ENCODE measurements around the gene WNT9A.

DNA sequence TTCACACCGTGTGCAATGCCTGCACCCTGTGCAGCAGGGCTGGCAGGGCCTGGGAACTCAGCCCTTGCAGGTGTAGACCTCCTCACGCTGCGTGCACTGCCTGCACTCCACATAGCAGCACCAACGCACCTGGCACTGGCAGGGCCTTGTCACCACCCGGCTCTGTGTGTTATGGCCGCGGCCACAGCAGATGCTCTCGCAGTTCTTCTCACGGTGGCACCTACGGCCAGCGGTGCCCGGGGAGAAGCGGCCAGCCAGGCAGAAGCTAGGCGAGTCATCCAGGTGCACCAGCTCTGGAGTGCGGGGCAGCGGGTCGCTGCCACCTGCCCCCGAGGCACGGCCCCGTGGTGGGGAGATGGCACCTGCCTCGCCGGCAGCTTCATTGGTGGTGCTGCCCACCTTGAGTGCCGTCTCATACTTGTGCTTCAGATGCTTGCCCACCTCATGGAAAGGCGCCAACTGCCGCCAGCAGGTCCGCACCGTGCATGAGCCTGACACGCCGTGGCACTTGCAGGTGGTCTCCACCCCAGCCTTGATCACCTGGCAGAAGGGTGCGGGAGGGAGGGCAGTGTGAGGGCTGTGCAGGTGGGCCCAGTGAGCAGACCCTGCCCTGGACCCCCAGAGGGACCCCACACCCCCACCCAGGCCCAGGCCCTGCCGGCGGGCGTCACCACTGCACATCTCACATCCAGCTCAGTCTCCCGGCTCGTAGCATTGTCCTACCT, 26.1 kb downstream of the WNT9A start:
- TF ChIP-seq TOX (CRISPR knock-in tag; IDR thresholded peaks at IDR 0.05; ENCODE audit: borderline replicate concordance) (no peak), RARB (CRISPR knock-in tag; IDR thresholded peaks at IDR 0.05) (no peak), TCF4 (CRISPR knock-in tag; IDR thresholded peaks at IDR 0.05; ENCODE audit: borderline replicate concordance) (no peak), CSDC2 (CRISPR knock-in tag; IDR thresholded peaks at IDR 0.05) (no peak), PPARA (CRISPR knock-in tag; IDR thresholded peaks at IDR 0.05; ENCODE audit: borderline replicate concordance) (no peak)
- TF ChIP-seq, protein P1, sequence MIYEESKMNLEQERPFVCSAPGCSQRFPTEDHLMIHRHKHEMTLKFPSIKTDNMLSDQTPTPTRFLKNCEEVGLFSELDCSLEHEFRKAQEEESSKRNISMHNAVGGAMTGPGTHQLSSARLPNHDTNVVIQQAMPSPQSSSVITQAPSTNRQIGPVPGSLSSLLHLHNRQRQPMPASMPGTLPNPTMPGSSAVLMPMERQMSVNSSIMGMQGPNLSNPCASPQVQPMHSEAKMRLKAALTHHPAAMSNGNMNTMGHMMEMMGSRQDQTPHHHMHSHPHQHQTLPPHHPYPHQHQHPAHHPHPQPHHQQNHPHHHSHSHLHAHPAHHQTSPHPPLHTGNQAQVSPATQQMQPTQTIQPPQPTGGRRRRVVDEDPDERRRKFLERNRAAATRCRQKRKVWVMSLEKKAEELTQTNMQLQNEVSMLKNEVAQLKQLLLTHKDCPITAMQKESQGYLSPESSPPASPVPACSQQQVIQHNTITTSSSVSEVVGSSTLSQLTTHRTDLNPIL (CRISPR knock-in tag; IDR thresholded peaks at IDR 0.05; ENCODE audit: low read depth) = no peak
